ENCODE results near the gene RBFOX2. TPM values are rescaled to one million over a fixed set of nuclear protein-coding genes. Genes with fewer than 3 reads are reported as not detected.

The RBFOX2 gene
- total and polyA plus RNA-seq, 2 experiments from 2014 or later = 88.8 to 131 TPM

DNA sequence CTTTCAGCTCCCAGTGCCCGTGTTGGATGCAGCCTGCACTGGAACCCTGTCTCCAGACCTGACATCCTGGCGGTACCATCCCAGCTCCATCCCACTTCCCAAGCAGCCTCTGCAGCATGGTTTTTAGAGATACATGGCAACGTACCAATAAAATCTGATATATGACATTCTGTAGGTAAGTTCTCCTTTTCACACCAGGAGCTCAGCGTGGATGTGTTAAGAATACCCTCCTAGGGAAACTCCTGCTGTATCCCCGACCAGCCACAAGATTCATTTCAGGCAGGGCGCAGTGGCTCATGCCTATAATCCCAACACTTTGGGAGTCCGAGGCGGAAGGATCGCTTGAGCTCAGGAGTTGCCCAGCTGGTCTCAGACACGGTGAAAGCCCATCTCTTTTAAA is 295.6 kb downstream of the RBFOX2 start:
- Mint-ChIP-seq H3K27ac (no peak overlapping the region), H3K4me1 (peaks cover 8% of the 10 kb centered on the region; the same call in 1 of the 3 replicates), H3K9me3 (peaks cover 7% of the 10 kb centered on the region; the same call in 1 of the 3 replicates), H3K4me3 (no peak overlapping the region), H3K36me3 (ENCODE audit: low read depth) (peaks cover 26% of the 10 kb centered on the region), H3K27me3 (ENCODE audit: insufficient read depth, low read depth, poor library complexity) (peaks cover 7% of the 10 kb centered on the region)
- TF ChIP-seq ZNF331 (CRISPR knock-in tag; IDR thresholded peaks at IDR 0.05; ENCODE audit: low read depth) = no peak
- TF ChIP-seq EZH2phosphoT487 (IDR thresholded peaks at IDR 0.05; ENCODE audit: unreplicated experiment) = no peak
- TF ChIP-seq POLR2AphosphoS5 (IDR thresholded peaks at IDR 0.05; ENCODE audit: low read depth) = no peak
- no peak for TF ChIP-seq ETS1 (IDR thresholded peaks at IDR 0.05)
- TF ChIP-seq JUNB (IDR thresholded peaks at IDR 0.05; ENCODE audit: unreplicated experiment) = no peak
- TF ChIP-seq EZH2 (IDR thresholded peaks at IDR 0.05; ENCODE audit: low read depth, unreplicated experiment) = no peak
- TF ChIP-seq ZNF114 (CRISPR knock-in tag; IDR thresholded peaks at IDR 0.05) = no peak
- TF ChIP-seq STAT1 (IDR thresholded peaks at IDR 0.05; ENCODE audit: unreplicated experiment) = no peak
- TF ChIP-seq NANOG (IDR thresholded peaks at IDR 0.05; ENCODE audit: borderline replicate concordance) = no peak
- TF ChIP-seq CTCF (conservative IDR thresholded peaks at IDR 0.05; ENCODE audit: low read depth in 2 of 2) = no peak
- no peak for TF ChIP-seq ZNF462 (CRISPR knock-in tag; IDR thresholded peaks at IDR 0.05)
- TF ChIP-seq CREB1 (CRISPR knock-in tag; IDR thresholded peaks at IDR 0.05; ENCODE audit: low read depth) = no peak
- TF ChIP-seq, protein P1, sequence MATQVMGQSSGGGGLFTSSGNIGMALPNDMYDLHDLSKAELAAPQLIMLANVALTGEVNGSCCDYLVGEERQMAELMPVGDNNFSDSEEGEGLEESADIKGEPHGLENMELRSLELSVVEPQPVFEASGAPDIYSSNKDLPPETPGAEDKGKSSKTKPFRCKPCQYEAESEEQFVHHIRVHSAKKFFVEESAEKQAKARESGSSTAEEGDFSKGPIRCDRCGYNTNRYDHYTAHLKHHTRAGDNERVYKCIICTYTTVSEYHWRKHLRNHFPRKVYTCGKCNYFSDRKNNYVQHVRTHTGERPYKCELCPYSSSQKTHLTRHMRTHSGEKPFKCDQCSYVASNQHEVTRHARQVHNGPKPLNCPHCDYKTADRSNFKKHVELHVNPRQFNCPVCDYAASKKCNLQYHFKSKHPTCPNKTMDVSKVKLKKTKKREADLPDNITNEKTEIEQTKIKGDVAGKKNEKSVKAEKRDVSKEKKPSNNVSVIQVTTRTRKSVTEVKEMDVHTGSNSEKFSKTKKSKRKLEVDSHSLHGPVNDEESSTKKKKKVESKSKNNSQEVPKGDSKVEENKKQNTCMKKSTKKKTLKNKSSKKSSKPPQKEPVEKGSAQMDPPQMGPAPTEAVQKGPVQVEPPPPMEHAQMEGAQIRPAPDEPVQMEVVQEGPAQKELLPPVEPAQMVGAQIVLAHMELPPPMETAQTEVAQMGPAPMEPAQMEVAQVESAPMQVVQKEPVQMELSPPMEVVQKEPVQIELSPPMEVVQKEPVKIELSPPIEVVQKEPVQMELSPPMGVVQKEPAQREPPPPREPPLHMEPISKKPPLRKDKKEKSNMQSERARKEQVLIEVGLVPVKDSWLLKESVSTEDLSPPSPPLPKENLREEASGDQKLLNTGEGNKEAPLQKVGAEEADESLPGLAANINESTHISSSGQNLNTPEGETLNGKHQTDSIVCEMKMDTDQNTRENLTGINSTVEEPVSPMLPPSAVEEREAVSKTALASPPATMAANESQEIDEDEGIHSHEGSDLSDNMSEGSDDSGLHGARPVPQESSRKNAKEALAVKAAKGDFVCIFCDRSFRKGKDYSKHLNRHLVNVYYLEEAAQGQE (IDR thresholded peaks at IDR 0.05; ENCODE audit: unreplicated experiment) = no peak
- DNase-seq (ENCODE audit: low spot score) = no peak
- Histone ChIP-seq H3K36me3 (ENCODE audit: insufficient read depth) (no peaks in the 10 kb centered on the region), H4K20me1 (replicated peaks; ENCODE audit: insufficient read depth) (no peaks in the 10 kb centered on the region), H2AFZ (no peak overlapping the region; the same call in 1 of the 2 replicates), H3K4me2 (no peak overlapping the region), H3K4me1 (ENCODE audit: insufficient read depth) (no peaks in the 10 kb centered on the region), H3K4me3 (no peak overlapping the region), H3F3A (replicated peaks; ENCODE audit: low read depth) (no peaks in the 10 kb centered on the region), H3K79me2 (replicated peaks; ENCODE audit: insufficient read depth) (no peaks in the 10 kb centered on the region), H3K9me2 (ENCODE audit: insufficient read depth) (no peaks in the 10 kb centered on the region), H3K27ac (ENCODE audit: low read depth) (no peak overlapping the region), H3K27me3 (ENCODE audit: insufficient read depth) (no peaks in the 10 kb centered on the region)
- no peak for ATAC-seq

Data from GM23338 (cell line).